Heart left ventricle (tissue), 16 donors: ENCODE results near the gene KLHL29. TPM values are rescaled to one million over a fixed set of nuclear protein-coding genes. Genes with fewer than 3 reads are reported as not detected.

ENCODE experiments used
- ATAC-seq, 4 donors: fragments of 200-7000 bp; cut with Tn5 transposase; one replicate each; pipeline ENCODE4 v1.9.1; 2020 to 2022; ENCODE audit warnings: moderate library complexity in 4 of 4, mild to moderate bottlenecking in 3 of 4, moderate number of reproducible peaks in 1 of 4
- DNase-seq, 5 donors: peaks; one replicate each; pipeline ENCODE4 v3.0.0-alpha.2; 2020
- H3K27ac ChIP-seq, 12 donors: fragments of 200-600 bp; sonication (generic) in 4 of 12; one replicate each; pipeline versions ENCODE4 v1.5.0 to v1.8.0; 2016 to 2022; ENCODE audit warnings: mild to moderate bottlenecking in 2 of 12
- H3K27me3 ChIP-seq, 9 donors: fragments of 200-600 bp; sonication (generic) in 2 of 9; one replicate each; pipeline versions ENCODE4 v1.5.1 to v1.8.0; 2016 to 2022; ENCODE audit warnings: mild to moderate bottlenecking in 3 of 9
- H3K36me3 ChIP-seq, 9 donors: fragments of 200-600 bp; sonication (generic) in 2 of 9; one replicate each; pipeline versions ENCODE4 v1.5.0 to v1.8.0; 2018 to 2022; ENCODE audit warnings: mild to moderate bottlenecking in 2 of 9
- H3K4me1 ChIP-seq, 12 donors: fragments of 200-600 bp; sonication (generic) in 4 of 12; one replicate each; pipeline versions ENCODE4 v1.5.0 to v1.8.0; 2016 to 2022; ENCODE audit warnings: mild to moderate bottlenecking in 3 of 12
- H3K4me3 ChIP-seq, 12 donors: fragments of 200-600 bp; sonication (generic) in 4 of 12; one replicate each; pipeline versions ENCODE4 v1.5.0 to v1.8.0; 2017 to 2022; ENCODE audit warnings: mild to moderate bottlenecking in 9 of 12, moderate library complexity in 4 of 12
- H3K9me3 ChIP-seq, 12 donors: fragments of 200-600 bp; sonication (generic) in 4 of 12; one replicate each; pipeline versions ENCODE4 v1.5.0 to v1.8.0; 2016 to 2022; ENCODE audit warnings: mild to moderate bottlenecking in 1 of 12
- CTCF ChIP-seq, 12 donors: fragments of 200-600 bp; sonication (generic) in 4 of 12; IDR thresholded peaks; one replicate each; pipeline versions ENCODE4 v1.5.0 to v1.8.0; 2018 to 2022; ENCODE audit warnings: antibody characterized with exemption in 12 of 12, mild to moderate bottlenecking in 5 of 12
- POLR2A ChIP-seq, 2 donors: fragments of 450-650 bp; IDR thresholded peaks; one replicate each; pipeline ENCODE4 v1.6.1; 2017; ENCODE audit warnings: antibody characterized with exemption in 2 of 2, mild to moderate bottlenecking in 2 of 2, moderate library complexity in 2 of 2
- WGBS, 4 donors: extraction: QIAGEN DNeasy Blood & Tissue Kit in 2 of 4; methylation state at CpG; one replicate each; pipeline versions ENCODE4 v1.1.5 to v1.1.7; 2013 to 2018; 5-methylcytosine and 5-hydroxymethylcytosine counted together
- intact Hi-C, 10 donors: fragments of 100-400 bp; cut with DNase I; formaldehyde crosslinking; loops; one replicate each; pipeline versions ENCODE4 v1.11.1 to v1.14.2; 2022
- polyA plus RNA-seq, 2 donors: library from polyadenylated mRNA; stranded (reverse); fragments of 200-250 nt; gene quantifications; one replicate each; pipeline ENCODE4 v1.2.3, GENCODE V29; 2013
- total RNA-seq, 9 donors: library from RNA; depleted of rRNA in 2 of 9; stranded (reverse); fragments of >200 nt in 2 of 9; fragmentation: NEBNext Ultra II Directional in 3 of 9; extraction: Animal tissue kit (Norgen Biotek cat#: 25700) in 3 of 9; gene quantifications; one replicate each; pipeline versions ENCODE4 v1.1.0 to v1.2.4, GENCODE V29; 2016 to 2023
- donor health status: ischemic (EF 13 %, LVEDD 7.1; RV severe dilation, severe dysfunction).
- donor health status: healthy with polysubstance abuse.
- donor health status: DM: no; HTN: yes; CAD: no.
- donor health status: DM: no; HTN: no; CAD: no.
- donor health status: ischemic (EF 25% LVEDD 6.9; RV normal size, moderate dysfunction).
- donor health status: ischemic (EF 25% LVEDD 5.7; RV mildly dilated, moderate dysfunction).
- donor health status: healthy.
- donor health status: DM: yes; HTN: yes; CAD: no.
- donor health status: ischemic (EF 35%, LVEDD 5.7; RV mildly dilated, moderate dysfunction).
- donor health status: nonischemic (EF 11% LVEDD 7.7; RV severe dilation, severe dysfunction).
- donor health status: DM: yes; HTN: yes; CAD: no.
- donor health status: PGD.
- donor health status: ischemic (EF 29% LVEDD 5.4; RV normal size, mild dysfunction).
- donor health status: nonischemic (EF 23%, LVEDD 6.1; RV moderate dilation, normal function).

The KLHL29 gene
- total and polyA plus RNA-seq, 11 donors = 0.74 to 2.7 (median 1.1) TPM

DNA sequence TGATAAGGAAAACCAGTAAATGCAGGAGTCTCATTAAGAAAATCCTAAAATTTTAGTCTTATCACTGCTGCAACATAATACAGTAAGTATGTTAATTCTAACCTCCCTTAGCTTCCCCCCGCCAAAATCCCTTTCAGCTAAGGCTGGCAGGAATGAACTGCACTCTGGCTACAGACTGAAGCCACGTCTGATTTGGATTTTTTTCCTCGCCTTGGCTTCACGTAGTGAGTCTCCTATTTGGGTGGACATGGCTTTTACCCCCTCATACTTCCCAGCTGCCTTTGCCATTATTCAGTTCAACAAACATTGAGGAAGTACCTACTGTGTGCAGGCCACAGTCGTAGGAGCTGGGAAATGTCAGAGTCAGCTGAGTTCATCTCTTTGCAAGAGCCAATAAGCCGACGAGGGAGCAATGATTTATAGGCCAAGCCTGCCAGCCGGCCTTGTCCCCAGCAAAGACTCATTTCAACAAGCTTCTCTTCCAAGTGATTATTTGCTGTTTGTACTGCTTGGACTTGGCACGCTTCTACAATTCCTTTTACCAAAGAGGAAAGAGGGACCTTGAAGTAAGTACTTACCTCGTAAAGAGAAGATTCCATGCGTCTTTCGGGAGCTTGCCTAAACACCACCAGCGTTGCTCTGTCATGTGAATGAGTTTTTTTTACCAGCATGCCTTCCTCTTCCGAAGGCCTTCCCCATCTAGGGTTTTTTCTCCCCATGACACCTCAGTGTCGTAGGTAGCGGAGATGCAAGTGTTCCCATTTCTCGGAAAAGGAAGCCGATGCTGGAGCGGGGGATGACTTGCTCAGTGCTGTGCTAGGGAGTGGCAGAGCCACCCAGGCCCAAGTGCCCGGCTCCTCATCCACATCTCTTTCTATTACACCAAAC lies 138.6 kb downstream of the KLHL29 start:
- H3K27me3 ChIP-seq = no peaks in the 10 kb centered on the region
- 67 to 73% (median 68%) methylated on average over 20 of the region's 20 CpGs for WGBS, 4 donors
- TF ChIP-seq POLR2A (IDR thresholded peaks at IDR 0.05) (no peak), CTCF (IDR thresholded peaks at IDR 0.05) (no peak)
- ATAC-seq = peak in 2 of 4 donors; percentile 33 to 48
- peaks cover 0 to 27% (median 9%) of the 10 kb centered on the region in 12 donors for H3K4me1 ChIP-seq
- no peaks in the 10 kb centered on the region for H3K36me3 ChIP-seq
- peak overlapping the region in 3 of 12 donors; percentile 29 to 87 (median 50) for H3K27ac ChIP-seq
- no peaks in the 10 kb centered on the region for H3K9me3 ChIP-seq
- intact Hi-C loops = no loop called here
- no peak overlapping the region for H3K4me3 ChIP-seq
- peak in 2 of 5 donors; percentile 20 to 41 for DNase-seq

DNA sequence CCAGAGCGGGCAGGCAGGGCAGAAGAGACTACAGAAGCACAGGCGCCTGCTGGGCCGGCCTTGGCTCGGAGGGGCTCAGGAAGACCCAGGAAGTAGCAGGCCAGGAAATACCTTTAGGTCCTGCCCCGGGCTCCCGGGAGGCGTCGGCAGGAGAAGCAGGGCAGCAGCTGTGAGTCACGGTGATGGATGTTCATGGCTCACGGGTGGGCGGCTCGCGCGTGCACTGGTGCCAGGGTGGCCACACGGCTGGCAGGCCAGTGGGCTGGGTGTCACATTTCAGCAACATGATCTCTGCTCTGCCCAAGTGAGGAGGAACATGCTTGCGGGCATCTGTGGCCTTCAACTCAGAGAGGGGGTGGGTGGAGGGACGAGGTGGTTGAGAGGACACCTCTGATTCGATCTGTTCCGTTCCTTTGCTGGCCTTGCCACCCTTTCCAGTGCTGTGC lies 139.3 kb downstream of the KLHL29 start:
- TF ChIP-seq CTCF (IDR thresholded peaks at IDR 0.05) = no peak
- no peak for TF ChIP-seq POLR2A (IDR thresholded peaks at IDR 0.05)
- DNase-seq = peak in 1 of 5 donors; percentile 21
- Histone ChIP-seq H3K27ac (peak overlapping the region in 3 of 12 donors; percentile 32 to 87 (median 50)), H3K4me3 (no peak overlapping the region), H3K27me3 (no peaks in the 10 kb centered on the region), H3K4me1 (peaks cover 0 to 27% (median 9%) of the 10 kb centered on the region in 12 donors), H3K36me3 (no peaks in the 10 kb centered on the region), H3K9me3 (no peaks in the 10 kb centered on the region)
- 81 to 90% (median 83%) methylated on average over 15 to 19 of the region's 19 CpGs for WGBS, 4 donors
- ATAC-seq = peak in 3 of 4 donors; percentile 25 to 37 (median 27)
- intact Hi-C loops = no loop called here

DNA sequence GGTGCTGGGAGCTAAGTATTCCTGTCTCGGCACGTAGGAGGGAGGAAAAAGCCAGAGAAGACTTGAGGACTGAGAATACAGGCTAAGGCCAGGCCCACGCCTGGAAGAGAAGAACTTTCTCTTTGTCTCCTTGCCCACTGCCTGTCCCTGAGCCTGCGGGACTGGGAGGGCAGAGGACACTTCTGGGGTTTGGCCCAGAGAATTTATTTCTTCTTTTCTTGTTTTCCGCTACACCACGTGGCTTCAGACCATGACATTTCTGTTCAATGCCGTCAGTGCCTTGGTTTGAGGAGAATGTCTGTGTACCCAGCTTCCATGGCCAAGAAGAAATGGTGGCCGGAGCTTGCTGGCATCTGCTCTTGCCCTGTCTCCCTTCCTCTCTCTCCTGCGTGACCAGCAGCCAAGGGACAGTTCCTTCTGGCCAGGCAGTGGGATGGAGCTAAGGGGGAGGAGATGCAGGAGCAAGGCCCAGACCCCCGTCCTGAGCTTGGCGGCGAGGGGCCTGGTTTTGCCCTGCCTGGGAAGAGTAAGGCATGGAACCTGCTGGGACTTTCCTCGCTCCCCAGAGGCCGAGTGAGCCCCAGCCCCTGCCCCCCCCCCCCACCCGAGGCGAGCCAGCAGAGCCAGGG lies 140.3 kb downstream of the KLHL29 start:
- no peaks in the 10 kb centered on the region for H3K9me3 ChIP-seq
- intact Hi-C loops = no loop called here
- H3K27me3 ChIP-seq = no peaks in the 10 kb centered on the region
- H3K4me3 ChIP-seq = no peak overlapping the region
- DNase-seq = peak in 1 of 5 donors; percentile 9
- 85 to 92% (median 89%) methylated on average over 9 to 16 of the region's 16 CpGs for WGBS, 4 donors
- peak in 1 of 4 donors; percentile 12 for ATAC-seq
- no peak for TF ChIP-seq CTCF (IDR thresholded peaks at IDR 0.05)
- no peak for TF ChIP-seq POLR2A (IDR thresholded peaks at IDR 0.05)
- no peaks in the 10 kb centered on the region for H3K36me3 ChIP-seq
- peaks cover 0 to 23% (median 9%) of the 10 kb centered on the region in 12 donors for H3K4me1 ChIP-seq
- peak overlapping the region in 5 of 12 donors; percentile 32 to 87 (median 50) for H3K27ac ChIP-seq

DNA sequence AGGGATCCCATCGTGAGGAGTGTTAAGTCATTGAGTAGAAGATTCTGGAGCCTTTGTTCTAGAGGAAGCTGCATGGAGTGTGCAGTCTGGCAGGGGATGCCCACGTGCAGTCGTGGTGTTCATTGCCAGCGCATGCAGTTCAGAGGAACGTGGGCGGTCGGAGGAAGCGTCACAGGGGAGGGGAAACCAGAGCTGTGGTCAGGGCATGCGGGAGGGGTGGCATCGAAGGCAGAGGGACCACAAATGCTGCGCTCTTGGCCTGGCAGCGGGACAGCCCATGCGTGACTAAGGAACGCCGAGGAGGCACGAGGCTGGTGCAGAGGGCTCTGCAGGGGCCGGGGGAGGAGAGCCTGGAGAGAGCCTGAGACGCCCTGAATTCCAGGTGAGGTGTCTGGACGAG lies 141.1 kb downstream of the KLHL29 start:
- H3K27ac ChIP-seq = peak overlapping the region in 1 of 12 donors; percentile 8
- no peak overlapping the region for H3K4me3 ChIP-seq
- H3K27me3 ChIP-seq = no peaks in the 10 kb centered on the region
- no peaks in the 10 kb centered on the region for H3K36me3 ChIP-seq
- ATAC-seq (no peak), DNase-seq (peak in 1 of 5 donors; percentile 8)
- TF ChIP-seq CTCF (IDR thresholded peaks at IDR 0.05) (no peak), POLR2A (IDR thresholded peaks at IDR 0.05) (no peak)
- no peaks in the 10 kb centered on the region for H3K9me3 ChIP-seq
- peaks cover 0 to 23% (median 9%) of the 10 kb centered on the region in 12 donors for H3K4me1 ChIP-seq
- 84 to 94% (median 87%) methylated on average over 19 of the region's 19 CpGs for WGBS, 4 donors
- intact Hi-C loops = no loop called here
